Suppressor macrophage treated with lipopolysaccharide for 4 hours (primary cell): Measurements from ENCODE around the gene TMEM59.

ENCODE experiments used
- DNase-seq: peaks from one replicate; pipeline ENCODE4 v3.0.0-alpha.2; 2020

Gene TMEM59

DNA sequence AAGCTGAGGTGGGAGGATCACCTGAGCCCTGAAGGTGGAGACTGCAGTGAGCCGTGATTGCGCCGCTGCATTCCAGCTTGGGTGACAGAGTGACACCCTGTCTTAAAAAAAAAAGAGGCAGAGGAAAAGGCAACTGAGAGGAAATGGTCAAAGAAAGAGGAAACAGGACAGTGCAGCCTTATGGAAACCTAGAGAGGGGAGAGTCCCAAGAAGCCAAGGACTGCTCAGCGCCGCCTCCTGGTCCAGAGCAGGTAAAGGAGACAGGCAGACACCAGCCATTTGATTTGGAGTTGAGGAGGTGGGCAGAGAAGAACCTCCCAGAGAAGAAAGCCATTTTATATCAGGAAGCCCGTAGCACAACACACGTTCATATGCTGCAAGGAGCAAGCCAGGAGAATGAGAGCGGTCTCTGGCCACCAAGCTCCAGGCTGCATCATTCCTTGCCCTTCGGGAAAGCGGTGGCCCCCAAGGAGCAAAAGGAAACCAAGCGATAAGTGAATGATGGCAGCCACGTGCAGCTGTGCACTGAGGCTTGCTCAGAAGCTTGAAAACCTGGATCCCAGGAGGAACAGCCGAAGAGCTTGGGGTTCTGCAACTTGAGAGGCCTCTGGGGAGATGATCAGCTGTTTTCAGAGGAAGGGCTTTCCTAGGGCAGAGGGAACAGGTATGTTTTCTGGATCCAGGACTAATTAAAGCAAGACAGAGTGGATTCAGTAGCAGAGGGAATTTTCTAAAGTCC is 73.1 kb downstream of the TMEM59 start:
- peak; percentile 32 for DNase-seq
